PFSK-1 (cell line): Measurements from ENCODE around the gene OR9Q1.

Experiments used
- FOXP2 ChIP-seq: optimal IDR thresholded peaks from 2 replicates; pipeline ENCODE3; 2011; ENCODE audit warnings: borderline replicate concordance, control low read depth, inconsistent platforms; ENCODE audit not compliant: insufficient read depth; ENCODE audit errors: extremely low read length, extremely low read depth
- POLR2AphosphoS5 ChIP-seq: IDR thresholded peaks from 2 replicates; pipeline ENCODE4 v1.6.1; 2012; ENCODE audit warnings: low read depth, mild to moderate bottlenecking, control low read depth, low read length, moderate library complexity
- REST ChIP-seq, 2 experiments: IDR thresholded peaks; 2 replicates each; pipeline versions ENCODE4 v1.6.1 to v1.8.0; 2011 to 2012; ENCODE audit warnings: low read depth in 2 of 2, low read length in 2 of 2, control low read depth in 1 of 2, inconsistent platforms in 1 of 2, mild to moderate bottlenecking in 1 of 2, moderate library complexity in 1 of 2; ENCODE audit not compliant: insufficient read depth in 1 of 2
- SIN3A ChIP-seq: IDR thresholded peaks from 2 replicates; pipeline ENCODE4 v1.6.1; 2012; ENCODE audit warnings: mild to moderate bottlenecking, low read length, moderate library complexity, borderline replicate concordance; ENCODE audit not compliant: insufficient read depth
- TAF1 ChIP-seq: IDR thresholded peaks from 2 replicates; pipeline ENCODE4 v1.6.1; 2012; ENCODE audit warnings: low read length, control low read depth, borderline replicate concordance; ENCODE audit not compliant: insufficient read depth

OR9Q1 gene

GRCh38 chr11:57979532-57980079 lies 44.1 kb upstream of the OR9Q1 start:
- TF ChIP-seq TAF1 = no peak
- no peak for TF ChIP-seq FOXP2
- no peak for TF ChIP-seq REST (IDR thresholded peaks at IDR 0.05; ENCODE audit: insufficient read depth in 1 of 2, low read depth in 2 of 2, low read length in 2 of 2)
- no peak for TF ChIP-seq POLR2AphosphoS5
- TF ChIP-seq SIN3A = no peak

DNA sequence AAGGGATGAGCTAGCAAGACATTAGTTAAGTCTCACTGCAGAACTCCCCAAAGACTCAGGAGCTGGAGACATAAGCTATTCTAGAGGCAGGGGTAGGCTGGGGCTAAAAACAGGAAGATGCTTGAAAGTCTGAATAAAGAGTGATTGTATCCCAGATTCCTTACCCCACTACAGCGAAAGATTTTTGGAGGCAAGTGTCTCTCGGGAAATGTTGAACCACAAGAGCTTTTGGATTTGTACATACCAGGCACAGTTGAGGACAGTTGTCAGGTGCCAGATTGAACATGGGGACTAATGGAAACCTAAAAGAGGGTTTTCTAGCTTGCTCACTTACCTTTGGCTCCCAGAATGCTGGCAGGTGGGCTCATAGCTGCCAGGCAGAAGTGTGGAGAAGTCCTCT lies 43.5 kb upstream of the OR9Q1 start:
- no peak for TF ChIP-seq FOXP2
- no peak for TF ChIP-seq REST (IDR thresholded peaks at IDR 0.05; ENCODE audit: insufficient read depth in 1 of 2, low read depth in 2 of 2, low read length in 2 of 2)
- no peak for TF ChIP-seq POLR2AphosphoS5
- TF ChIP-seq TAF1 = no peak
- TF ChIP-seq SIN3A = no peak

GRCh38 chr11:57981536-57981935 lies 42.1 kb upstream of the OR9Q1 start:
- TF ChIP-seq POLR2AphosphoS5 = no peak
- TF ChIP-seq FOXP2 = no peak
- TF ChIP-seq REST (IDR thresholded peaks at IDR 0.05; ENCODE audit: insufficient read depth in 1 of 2, low read depth in 2 of 2, low read length in 2 of 2) = no peak
- TF ChIP-seq TAF1 = no peak
- TF ChIP-seq SIN3A = no peak

DNA sequence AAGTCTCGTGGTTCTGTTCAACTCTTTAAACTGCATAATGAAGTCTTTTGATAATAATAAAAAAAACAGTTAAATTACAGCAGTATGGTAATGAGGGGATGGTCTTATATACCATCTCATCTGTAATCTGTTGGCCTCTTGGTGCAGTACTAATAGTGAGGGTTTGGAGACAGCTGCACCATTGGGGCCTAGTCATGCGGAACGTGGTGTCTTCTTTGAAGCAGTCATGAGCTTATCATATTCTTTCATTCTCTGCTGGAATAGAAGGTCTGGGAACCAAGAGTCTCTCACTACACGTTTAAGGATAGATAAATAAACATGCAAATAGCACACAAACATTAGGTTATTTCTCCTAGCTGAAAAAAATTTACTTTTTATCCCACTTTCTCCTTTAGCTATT lies 40.9 kb upstream of the OR9Q1 start:
- TF ChIP-seq POLR2AphosphoS5 = no peak
- TF ChIP-seq FOXP2 = no peak
- TF ChIP-seq TAF1 = no peak
- TF ChIP-seq SIN3A = no peak
- no peak for TF ChIP-seq REST (IDR thresholded peaks at IDR 0.05; ENCODE audit: insufficient read depth in 1 of 2, low read depth in 2 of 2, low read length in 2 of 2)

- TF ChIP-seq REST (IDR thresholded peaks at IDR 0.05; ENCODE audit: insufficient read depth in 1 of 2, low read depth in 2 of 2, low read length in 2 of 2) = no peak
- TF ChIP-seq FOXP2 = no peak
- TF ChIP-seq TAF1 = no peak
- TF ChIP-seq SIN3A = no peak
- no peak for TF ChIP-seq POLR2AphosphoS5
These were observed 40.5 kb upstream of the OR9Q1 start for GRCh38 chr11:57983191-57983590.
